HepG2 (cell line): ENCODE data around the gene RBCK1. TPM values are rescaled to one million over a fixed set of nuclear protein-coding genes. Genes with fewer than 3 reads are reported as not detected.

Experiments
- CBFB ChIP-seq: sonication (generic); formaldehyde crosslinking; IDR thresholded peaks from 2 replicates; pipeline ENCODE4 v1.4.0; 2020; ENCODE audit warnings: missing genetic modification reagents
- E2F1 ChIP-seq: sonication (generic); formaldehyde crosslinking; IDR thresholded peaks from 2 replicates; pipeline ENCODE4 v1.5.0; 2020; ENCODE audit warnings: missing genetic modification reagents
- EP300 ChIP-seq, 3 experiments: sonication (generic) in 1 of 3; formaldehyde crosslinking in 1 of 3; IDR thresholded peaks; 2 replicates each; pipeline versions ENCODE4 v1.5.1 to v1.6.1; 2011 to 2020; ENCODE audit warnings: low read depth in 2 of 3, low read length in 2 of 3, borderline replicate concordance in 1 of 3, improper control_type of control experiment in 1 of 3, mild to moderate bottlenecking in 1 of 3, missing genetic modification reagents in 1 of 3, moderate library complexity in 1 of 3
- GLI4 ChIP-seq: sonication (generic); formaldehyde crosslinking; IDR thresholded peaks from 2 replicates; pipeline ENCODE4 v1.5.1; 2020; ENCODE audit warnings: missing genetic modification reagents, mild to moderate bottlenecking, moderate library complexity, borderline replicate concordance
- IRF1 ChIP-seq: sonication (generic); formaldehyde crosslinking; IDR thresholded peaks from 2 replicates; pipeline ENCODE4 v1.4.0; 2020; ENCODE audit warnings: low read depth, mild to moderate bottlenecking, missing genetic modification reagents
- MTA1 ChIP-seq: sonication (generic); formaldehyde crosslinking; IDR thresholded peaks from 2 replicates; pipeline ENCODE4 v1.4.0; 2020; ENCODE audit warnings: missing genetic modification reagents, mild to moderate bottlenecking, borderline replicate concordance
- MTF1 ChIP-seq: sonication (generic); formaldehyde crosslinking; IDR thresholded peaks from 2 replicates; pipeline ENCODE4 v1.5.0; 2020; ENCODE audit warnings: missing genetic modification reagents
- ONECUT2 ChIP-seq: sonication (generic); formaldehyde crosslinking; IDR thresholded peaks from 2 replicates; pipeline ENCODE4 v1.4.0; 2020; ENCODE audit warnings: missing genetic modification reagents
- YEATS4 ChIP-seq: sonication (generic); formaldehyde crosslinking; IDR thresholded peaks from 2 replicates; pipeline ENCODE4 v1.4.0; 2020; ENCODE audit warnings: missing genetic modification reagents, borderline replicate concordance
- ZKSCAN1 ChIP-seq: fragments of 150-350 bp; IDR thresholded peaks from 2 replicates; pipeline ENCODE4 v1.6.1; 2014; ENCODE audit warnings: low read length
- ZNF260 ChIP-seq: sonication (generic); formaldehyde crosslinking; IDR thresholded peaks from 2 replicates; pipeline ENCODE4 v1.4.0; 2020; ENCODE audit warnings: missing genetic modification reagents, low read depth, mild to moderate bottlenecking, borderline replicate concordance
- ZNF343 ChIP-seq: sonication (generic); formaldehyde crosslinking; IDR thresholded peaks from 2 replicates; pipeline ENCODE4 v1.4.0; 2020; ENCODE audit warnings: mild to moderate bottlenecking, missing genetic modification reagents
- ZNF501 ChIP-seq: sonication (generic); formaldehyde crosslinking; IDR thresholded peaks from 2 replicates; pipeline ENCODE4 v1.5.1; 2020; ENCODE audit warnings: mild to moderate bottlenecking, moderate library complexity, missing genetic modification reagents
- ZNF550 ChIP-seq: sonication (generic); formaldehyde crosslinking; IDR thresholded peaks from 2 replicates; pipeline ENCODE4 v1.4.0; 2020; ENCODE audit warnings: mild to moderate bottlenecking, missing genetic modification reagents, borderline replicate concordance
- ZNF614 ChIP-seq: IDR thresholded peaks from 2 replicates; pipeline ENCODE4 v1.6.1; 2018; ENCODE audit warnings: missing biosample characterization, missing genetic modification reagents, inconsistent platforms, borderline replicate concordance
- ZNF883 ChIP-seq: sonication (generic); formaldehyde crosslinking; IDR thresholded peaks from 2 replicates; pipeline ENCODE4 v1.5.1; 2020; ENCODE audit warnings: mild to moderate bottlenecking, missing genetic modification reagents; ENCODE audit errors: not compliant biosample characterization
- polyA plus RNA-seq, 8 experiments: library from polyadenylated mRNA; depleted of rRNA in 3 of 8; stranded (reverse) in 7 of 8; unstranded in 1 of 8; fragments of >200 nt; fragmentation: Illumina TruSeq in 4 of 8; extraction: Trizol in 4 of 8; gene quantifications; 2 replicates each; pipeline versions ENCODE4 v1.2.1 to v1.2.3, GENCODE V29; 2011 to 2016; ENCODE audit warnings: low read depth in 4 of 8, missing spikeins in 1 of 8, mixed read lengths in 1 of 8; ENCODE audit not compliant: insufficient read depth in 1 of 8
- total RNA-seq, 5 experiments: library from RNA; depleted of rRNA; stranded (reverse); fragments of >200 nt; fragmentation: Illumina TruSeq; extraction: Trizol; gene quantifications; 2 replicates each; pipeline ENCODE4 v1.2.3, GENCODE V29; 2016; ENCODE audit warnings: low read depth in 1 of 5
- TF ChIP-seq, protein P1 (sequence below): sonication (generic); formaldehyde crosslinking; IDR thresholded peaks from 2 replicates; pipeline ENCODE4 v1.4.0; 2020; ENCODE audit warnings: mild to moderate bottlenecking, missing genetic modification reagents, borderline replicate concordance
- TF ChIP-seq, protein P2 (sequence below): sonication (generic); formaldehyde crosslinking; IDR thresholded peaks from 2 replicates; pipeline ENCODE4 v1.4.0; 2020; ENCODE audit warnings: missing genetic modification reagents

Gene RBCK1
- total and polyA plus RNA-seq, 2 of the 13 experiments (the other 11 are each of a cell fraction or from before 2014, with no cell fraction given): 149 to 215 TPM

DNA sequence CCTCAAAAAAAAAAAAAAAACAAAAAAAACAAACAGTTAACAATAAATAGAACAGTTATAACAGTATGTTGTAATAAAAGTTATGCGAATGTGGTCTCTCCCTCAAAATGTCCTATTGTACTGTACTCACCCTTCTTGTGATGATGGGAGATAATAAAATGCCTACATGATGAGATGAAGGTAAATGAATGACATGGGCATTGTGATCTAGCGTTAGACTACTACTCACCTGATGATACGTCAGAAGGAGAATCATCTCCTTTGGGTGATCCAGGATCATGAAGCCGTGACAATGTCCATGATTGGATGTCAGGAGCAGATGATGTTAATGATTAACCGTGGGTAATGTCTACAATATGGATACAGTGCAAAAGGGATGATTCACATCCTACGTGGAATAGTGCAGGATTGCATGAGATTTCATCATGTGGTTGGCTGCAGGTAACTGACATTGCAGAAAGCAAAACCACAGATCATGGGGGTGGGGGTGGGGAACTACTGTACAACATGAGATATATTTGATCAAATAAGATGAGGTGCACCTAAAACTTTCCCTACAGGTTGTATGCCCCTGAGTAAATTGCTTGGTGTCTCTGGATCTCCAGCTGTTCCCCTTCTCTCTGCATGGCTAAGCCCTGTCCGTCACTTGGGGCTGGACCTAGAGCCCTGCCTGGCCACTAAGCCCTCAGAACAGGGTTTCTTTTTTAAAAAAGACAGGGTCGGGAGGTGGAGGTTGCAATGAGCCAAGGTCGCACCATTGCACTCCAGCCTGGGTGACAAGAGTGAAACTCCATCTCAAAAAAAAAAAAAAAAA is 6.2 kb upstream of the RBCK1 start (continued):
- TF ChIP-seq ZNF883 (CRISPR knock-in tag) (no peak), MTA1 (CRISPR knock-in tag) (peak; percentile 7; the same call in 1 of the 2 replicates), ONECUT2 (CRISPR knock-in tag) (no peak), ZNF260 (CRISPR knock-in tag) (no peak), ZNF614 (CRISPR knock-in tag) (peak; percentile 96), MTF1 (CRISPR knock-in tag) (no peak), IRF1 (no peak), CBFB (CRISPR knock-in tag) (peak; percentile 98), YEATS4 (CRISPR knock-in tag) (peak; percentile 96), E2F1 (CRISPR knock-in tag) (no peak), ZNF501 (CRISPR knock-in tag) (no peak), ZNF343 (no peak), ZNF550 (no peak), GLI4 (CRISPR knock-in tag) (no peak), EP300 (IDR thresholded peaks at IDR 0.05; ENCODE audit: low read depth in 2 of 2, low read length in 2 of 2) (peak; percentile 97 to 99), EP300 (CRISPR knock-in tag; IDR thresholded peaks at IDR 0.05; ENCODE audit: borderline replicate concordance) (peak; percentile 98), ZKSCAN1 (no peak)
- TF ChIP-seq, protein P1, sequence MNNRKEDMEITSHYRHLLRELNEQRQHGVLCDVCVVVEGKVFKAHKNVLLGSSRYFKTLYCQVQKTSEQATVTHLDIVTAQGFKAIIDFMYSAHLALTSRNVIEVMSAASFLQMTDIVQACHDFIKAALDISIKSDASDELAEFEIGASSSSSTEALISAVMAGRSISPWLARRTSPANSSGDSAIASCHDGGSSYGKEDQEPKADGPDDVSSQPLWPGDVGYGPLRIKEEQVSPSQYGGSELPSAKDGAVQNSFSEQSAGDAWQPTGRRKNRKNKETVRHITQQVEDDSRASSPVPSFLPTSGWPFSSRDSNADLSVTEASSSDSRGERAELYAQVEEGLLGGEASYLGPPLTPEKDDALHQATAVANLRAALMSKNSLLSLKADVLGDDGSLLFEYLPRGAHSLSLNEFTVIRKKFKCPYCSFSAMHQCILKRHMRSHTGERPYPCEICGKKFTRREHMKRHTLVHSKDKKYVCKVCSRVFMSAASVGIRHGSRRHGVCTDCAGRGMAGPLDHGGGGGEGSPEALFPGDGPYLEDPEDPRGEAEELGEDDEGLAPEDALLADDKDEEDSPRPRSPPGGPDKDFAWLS (CRISPR knock-in tag): no peak
- TF ChIP-seq, protein P2, sequence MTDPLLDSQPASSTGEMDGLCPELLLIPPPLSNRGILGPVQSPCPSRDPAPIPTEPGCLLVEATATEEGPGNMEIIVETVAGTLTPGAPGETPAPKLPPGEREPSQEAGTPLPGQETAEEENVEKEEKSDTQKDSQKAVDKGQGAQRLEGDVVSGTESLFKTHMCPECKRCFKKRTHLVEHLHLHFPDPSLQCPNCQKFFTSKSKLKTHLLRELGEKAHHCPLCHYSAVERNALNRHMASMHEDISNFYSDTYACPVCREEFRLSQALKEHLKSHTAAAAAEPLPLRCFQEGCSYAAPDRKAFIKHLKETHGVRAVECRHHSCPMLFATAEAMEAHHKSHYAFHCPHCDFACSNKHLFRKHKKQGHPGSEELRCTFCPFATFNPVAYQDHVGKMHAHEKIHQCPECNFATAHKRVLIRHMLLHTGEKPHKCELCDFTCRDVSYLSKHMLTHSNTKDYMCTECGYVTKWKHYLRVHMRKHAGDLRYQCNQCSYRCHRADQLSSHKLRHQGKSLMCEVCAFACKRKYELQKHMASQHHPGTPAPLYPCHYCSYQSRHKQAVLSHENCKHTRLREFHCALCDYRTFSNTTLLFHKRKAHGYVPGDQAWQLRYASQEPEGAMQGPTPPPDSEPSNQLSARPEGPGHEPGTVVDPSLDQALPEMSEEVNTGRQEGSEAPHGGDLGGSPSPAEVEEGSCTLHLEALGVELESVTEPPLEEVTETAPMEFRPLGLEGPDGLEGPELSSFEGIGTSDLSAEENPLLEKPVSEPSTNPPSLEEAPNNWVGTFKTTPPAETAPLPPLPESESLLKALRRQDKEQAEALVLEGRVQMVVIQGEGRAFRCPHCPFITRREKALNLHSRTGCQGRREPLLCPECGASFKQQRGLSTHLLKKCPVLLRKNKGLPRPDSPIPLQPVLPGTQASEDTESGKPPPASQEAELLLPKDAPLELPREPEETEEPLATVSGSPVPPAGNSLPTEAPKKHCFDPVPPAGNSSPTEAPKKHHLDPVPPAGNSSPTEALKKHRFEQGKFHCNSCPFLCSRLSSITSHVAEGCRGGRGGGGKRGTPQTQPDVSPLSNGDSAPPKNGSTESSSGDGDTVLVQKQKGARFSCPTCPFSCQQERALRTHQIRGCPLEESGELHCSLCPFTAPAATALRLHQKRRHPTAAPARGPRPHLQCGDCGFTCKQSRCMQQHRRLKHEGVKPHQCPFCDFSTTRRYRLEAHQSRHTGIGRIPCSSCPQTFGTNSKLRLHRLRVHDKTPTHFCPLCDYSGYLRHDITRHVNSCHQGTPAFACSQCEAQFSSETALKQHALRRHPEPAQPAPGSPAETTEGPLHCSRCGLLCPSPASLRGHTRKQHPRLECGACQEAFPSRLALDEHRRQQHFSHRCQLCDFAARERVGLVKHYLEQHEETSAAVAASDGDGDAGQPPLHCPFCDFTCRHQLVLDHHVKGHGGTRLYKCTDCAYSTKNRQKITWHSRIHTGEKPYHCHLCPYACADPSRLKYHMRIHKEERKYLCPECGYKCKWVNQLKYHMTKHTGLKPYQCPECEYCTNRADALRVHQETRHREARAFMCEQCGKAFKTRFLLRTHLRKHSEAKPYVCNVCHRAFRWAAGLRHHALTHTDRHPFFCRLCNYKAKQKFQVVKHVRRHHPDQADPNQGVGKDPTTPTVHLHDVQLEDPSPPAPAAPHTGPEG (CRISPR knock-in tag): no peak
